ENCODE data around the gene SVBP. TPM values are rescaled to one million over a fixed set of nuclear protein-coding genes. Genes with fewer than 3 reads are reported as not detected.

Gene SVBP
- polyA plus RNA-seq, 1 donor (not counting 4 experiments of a cell fraction or from before 2014, with no cell fraction given) = 15.5 TPM

DNA sequence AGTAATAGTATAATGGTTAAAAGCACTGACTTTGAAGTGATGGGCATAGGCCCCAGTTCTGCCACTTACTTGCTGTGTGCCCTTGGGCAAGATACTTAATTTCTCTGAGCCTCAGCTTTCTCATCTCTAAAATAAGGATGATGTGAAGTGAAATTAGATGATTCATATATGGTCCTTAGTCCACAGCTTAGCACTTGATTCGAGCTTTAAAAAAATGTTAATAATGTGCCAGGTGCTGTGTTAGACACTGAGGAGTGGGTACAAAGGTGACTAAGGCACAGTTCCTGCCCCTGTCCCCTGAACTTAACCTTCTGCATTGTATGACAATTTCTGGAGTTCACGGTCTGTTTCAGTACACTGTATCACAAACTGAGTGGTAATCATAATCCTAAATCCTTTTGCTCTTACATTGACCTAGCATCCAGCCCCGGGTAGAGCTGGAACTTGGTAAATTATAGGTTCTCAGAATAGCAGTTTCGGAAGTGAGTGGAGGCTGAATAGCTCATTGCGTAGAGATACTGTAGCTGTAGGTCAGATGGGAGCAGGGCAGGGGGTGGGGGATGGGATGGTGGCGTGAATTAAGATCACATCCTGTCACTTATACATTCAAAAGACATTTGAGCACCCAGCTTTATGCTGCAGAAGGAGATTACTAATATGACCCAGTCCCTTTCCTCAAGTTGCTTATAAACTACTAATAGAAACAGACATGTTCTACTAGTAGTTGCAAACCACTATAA lies 30.7 kb upstream of the SVBP start:
- FAIRE-seq (no peak), DNase-seq (ENCODE audit: low read depth, low spot score) (no peak)
- Histone ChIP-seq H3K79me2 (ENCODE audit: control insufficient read depth, insufficient read depth, low read length) (peaks cover 8% of the 10 kb centered on the region), H3K4me2 (ENCODE audit: control insufficient read depth, extremely low read depth, insufficient read depth, low read depth, low read length) (peak overlapping the region; percentile 96), H3K36me3 (ENCODE audit: control insufficient read depth in 2 of 2, extremely low read depth in 1 of 2, insufficient read depth in 2 of 2, low read length in 2 of 2) (peaks cover 7 to 9% of the 10 kb centered on the region in 2 experiments), H3K4me1 (ENCODE audit: control insufficient read depth, extremely low read depth, insufficient read depth, low read length) (peaks cover 6% of the 10 kb centered on the region), H3K9me3 (ENCODE audit: control insufficient read depth, low read depth, low read length) (no peaks in the 10 kb centered on the region), H4K20me1 (ENCODE audit: control insufficient read depth, extremely low read depth, insufficient read depth, low read length) (no peaks in the 10 kb centered on the region), H3K27ac (ENCODE audit: control insufficient read depth, insufficient read depth, low read length) (no peak overlapping the region), H3K9me1 (ENCODE audit: control insufficient read depth, extremely low read depth, insufficient read depth, low read length) (no peaks in the 10 kb centered on the region), H3K9ac (ENCODE audit: control insufficient read depth, extremely low read depth, insufficient read depth, low read length) (no peak overlapping the region), H2AFZ (ENCODE audit: control insufficient read depth, low read length) (no peak overlapping the region), H3K27me3 (ENCODE audit: control insufficient read depth, extremely low read depth, insufficient read depth, low read length) (no peaks in the 10 kb centered on the region), H3K4me3 (ENCODE audit: control insufficient read depth in 2 of 3, extremely low read depth in 1 of 3, insufficient read depth in 2 of 3, low read depth in 1 of 3, low read length in 3 of 3) (no peak overlapping the region)
- dilution Hi-C loops (cut with MboI; ENCODE audit: extremely low pct_ligation_motif_present, low sequenced_read_pairs) = no loop called here
- TF ChIP-seq EZH2 (IDR thresholded peaks at IDR 0.05; ENCODE audit: low read length) (no peak), CTCF (optimal IDR thresholded peaks at IDR 0.05 in 1 of 3, IDR thresholded peaks at IDR 0.05 in 1 of 3, conservative IDR thresholded peaks at IDR 0.05 in 1 of 3; ENCODE audit: extremely low read depth in 1 of 3, insufficient read depth in 2 of 3, low read length in 3 of 3) (no peak)

GRCh38 chr1:42847111-42847595 lies 30.0 kb upstream of the SVBP start:
- Histone ChIP-seq H3K79me2 (ENCODE audit: control insufficient read depth, insufficient read depth, low read length) (peaks cover 8% of the 10 kb centered on the region), H3K4me3 (ENCODE audit: control insufficient read depth in 2 of 3, extremely low read depth in 1 of 3, insufficient read depth in 2 of 3, low read depth in 1 of 3, low read length in 3 of 3) (peak overlapping the region; percentile 79 to 89 (median 88)), H2AFZ (ENCODE audit: control insufficient read depth, low read length) (peak overlapping the region; percentile 93), H3K36me3 (ENCODE audit: control insufficient read depth in 2 of 2, extremely low read depth in 1 of 2, insufficient read depth in 2 of 2, low read length in 2 of 2) (peaks cover 9 to 14% of the 10 kb centered on the region in 2 experiments), H3K9ac (ENCODE audit: control insufficient read depth, extremely low read depth, insufficient read depth, low read length) (peak overlapping the region; percentile 76), H3K27me3 (ENCODE audit: control insufficient read depth, extremely low read depth, insufficient read depth, low read length) (no peaks in the 10 kb centered on the region), H4K20me1 (ENCODE audit: control insufficient read depth, extremely low read depth, insufficient read depth, low read length) (no peaks in the 10 kb centered on the region), H3K9me1 (ENCODE audit: control insufficient read depth, extremely low read depth, insufficient read depth, low read length) (no peaks in the 10 kb centered on the region), H3K4me2 (ENCODE audit: control insufficient read depth, extremely low read depth, insufficient read depth, low read depth, low read length) (peak overlapping the region; percentile 96), H3K27ac (ENCODE audit: control insufficient read depth, insufficient read depth, low read length) (no peak overlapping the region), H3K9me3 (ENCODE audit: control insufficient read depth, low read depth, low read length) (no peaks in the 10 kb centered on the region), H3K4me1 (ENCODE audit: control insufficient read depth, extremely low read depth, insufficient read depth, low read length) (peaks cover 6% of the 10 kb centered on the region)
- no peak for TF ChIP-seq CTCF (optimal IDR thresholded peaks at IDR 0.05 in 1 of 3, IDR thresholded peaks at IDR 0.05 in 1 of 3, conservative IDR thresholded peaks at IDR 0.05 in 1 of 3; ENCODE audit: extremely low read depth in 1 of 3, insufficient read depth in 2 of 3, low read length in 3 of 3)
- TF ChIP-seq EZH2 (IDR thresholded peaks at IDR 0.05; ENCODE audit: low read length) = no peak
- dilution Hi-C loops (cut with MboI; ENCODE audit: extremely low pct_ligation_motif_present, low sequenced_read_pairs) = no loop called here
- FAIRE-seq (no peak), DNase-seq (ENCODE audit: low read depth, low spot score) (no peak)
